ENCODE results near the gene COA1.

GRCh38 chr7:43750016-43750887, 20.9 kb upstream of the COA1 start:
- TF ChIP-seq, protein P1, sequence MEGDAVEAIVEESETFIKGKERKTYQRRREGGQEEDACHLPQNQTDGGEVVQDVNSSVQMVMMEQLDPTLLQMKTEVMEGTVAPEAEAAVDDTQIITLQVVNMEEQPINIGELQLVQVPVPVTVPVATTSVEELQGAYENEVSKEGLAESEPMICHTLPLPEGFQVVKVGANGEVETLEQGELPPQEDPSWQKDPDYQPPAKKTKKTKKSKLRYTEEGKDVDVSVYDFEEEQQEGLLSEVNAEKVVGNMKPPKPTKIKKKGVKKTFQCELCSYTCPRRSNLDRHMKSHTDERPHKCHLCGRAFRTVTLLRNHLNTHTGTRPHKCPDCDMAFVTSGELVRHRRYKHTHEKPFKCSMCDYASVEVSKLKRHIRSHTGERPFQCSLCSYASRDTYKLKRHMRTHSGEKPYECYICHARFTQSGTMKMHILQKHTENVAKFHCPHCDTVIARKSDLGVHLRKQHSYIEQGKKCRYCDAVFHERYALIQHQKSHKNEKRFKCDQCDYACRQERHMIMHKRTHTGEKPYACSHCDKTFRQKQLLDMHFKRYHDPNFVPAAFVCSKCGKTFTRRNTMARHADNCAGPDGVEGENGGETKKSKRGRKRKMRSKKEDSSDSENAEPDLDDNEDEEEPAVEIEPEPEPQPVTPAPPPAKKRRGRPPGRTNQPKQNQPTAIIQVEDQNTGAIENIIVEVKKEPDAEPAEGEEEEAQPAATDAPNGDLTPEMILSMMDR (IDR thresholded peaks at IDR 0.05; ENCODE audit: insufficient read depth, low read length) = no peak
- TF ChIP-seq, protein P2, sequence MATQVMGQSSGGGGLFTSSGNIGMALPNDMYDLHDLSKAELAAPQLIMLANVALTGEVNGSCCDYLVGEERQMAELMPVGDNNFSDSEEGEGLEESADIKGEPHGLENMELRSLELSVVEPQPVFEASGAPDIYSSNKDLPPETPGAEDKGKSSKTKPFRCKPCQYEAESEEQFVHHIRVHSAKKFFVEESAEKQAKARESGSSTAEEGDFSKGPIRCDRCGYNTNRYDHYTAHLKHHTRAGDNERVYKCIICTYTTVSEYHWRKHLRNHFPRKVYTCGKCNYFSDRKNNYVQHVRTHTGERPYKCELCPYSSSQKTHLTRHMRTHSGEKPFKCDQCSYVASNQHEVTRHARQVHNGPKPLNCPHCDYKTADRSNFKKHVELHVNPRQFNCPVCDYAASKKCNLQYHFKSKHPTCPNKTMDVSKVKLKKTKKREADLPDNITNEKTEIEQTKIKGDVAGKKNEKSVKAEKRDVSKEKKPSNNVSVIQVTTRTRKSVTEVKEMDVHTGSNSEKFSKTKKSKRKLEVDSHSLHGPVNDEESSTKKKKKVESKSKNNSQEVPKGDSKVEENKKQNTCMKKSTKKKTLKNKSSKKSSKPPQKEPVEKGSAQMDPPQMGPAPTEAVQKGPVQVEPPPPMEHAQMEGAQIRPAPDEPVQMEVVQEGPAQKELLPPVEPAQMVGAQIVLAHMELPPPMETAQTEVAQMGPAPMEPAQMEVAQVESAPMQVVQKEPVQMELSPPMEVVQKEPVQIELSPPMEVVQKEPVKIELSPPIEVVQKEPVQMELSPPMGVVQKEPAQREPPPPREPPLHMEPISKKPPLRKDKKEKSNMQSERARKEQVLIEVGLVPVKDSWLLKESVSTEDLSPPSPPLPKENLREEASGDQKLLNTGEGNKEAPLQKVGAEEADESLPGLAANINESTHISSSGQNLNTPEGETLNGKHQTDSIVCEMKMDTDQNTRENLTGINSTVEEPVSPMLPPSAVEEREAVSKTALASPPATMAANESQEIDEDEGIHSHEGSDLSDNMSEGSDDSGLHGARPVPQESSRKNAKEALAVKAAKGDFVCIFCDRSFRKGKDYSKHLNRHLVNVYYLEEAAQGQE (IDR thresholded peaks at IDR 0.05; ENCODE audit: insufficient replicate concordance, low read depth) = no peak
